LNCAP (cell line): ENCODE measurements around the gene EXOC3L4.

Experiments used
- TF ChIP-seq, protein P1 (sequence below): fragments of 450-650 bp; IDR thresholded peaks from 2 replicates; pipeline ENCODE4 v1.5.1; 2017; ENCODE audit warnings: mild to moderate bottlenecking

EXOC3L4 gene

DNA sequence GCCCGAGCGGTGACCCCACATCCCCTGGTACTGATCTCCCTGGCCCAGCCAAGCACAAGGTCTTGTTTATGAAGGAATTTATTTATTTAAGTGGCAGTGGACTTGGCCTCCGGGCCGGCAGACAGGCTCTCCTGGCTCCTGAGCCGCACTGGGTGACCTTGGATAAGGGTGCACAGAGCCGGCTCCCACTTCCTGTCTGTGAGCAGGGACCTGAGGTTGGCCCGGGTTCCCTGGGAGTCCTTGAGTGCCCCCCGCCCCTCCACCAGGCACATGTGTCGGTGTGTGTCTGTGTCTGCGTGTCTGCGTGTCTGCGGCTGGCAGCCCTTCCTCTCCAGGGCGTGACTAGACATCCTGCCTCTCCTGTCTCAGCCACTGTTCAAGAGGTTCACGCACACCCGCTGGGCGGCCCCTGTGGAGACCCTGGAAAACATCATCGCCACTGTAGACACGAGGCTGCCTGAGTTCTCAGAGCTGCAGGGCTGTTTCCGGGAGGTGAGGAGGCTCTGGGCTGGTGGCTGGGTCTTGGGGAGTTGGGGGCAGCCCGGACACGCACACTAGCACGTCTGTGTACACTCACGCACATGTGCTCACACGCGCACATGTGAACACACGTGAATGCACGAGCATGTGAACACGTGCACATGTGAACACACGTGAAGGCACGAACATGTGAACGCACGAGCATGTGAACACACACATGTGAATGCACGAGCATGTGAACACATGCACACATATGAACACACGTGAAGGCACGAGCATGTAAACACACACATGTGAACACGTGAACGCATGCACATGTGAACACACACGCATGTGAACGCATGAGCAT, 38.1 kb downstream of the EXOC3L4 start:
- TF ChIP-seq, protein P1, sequence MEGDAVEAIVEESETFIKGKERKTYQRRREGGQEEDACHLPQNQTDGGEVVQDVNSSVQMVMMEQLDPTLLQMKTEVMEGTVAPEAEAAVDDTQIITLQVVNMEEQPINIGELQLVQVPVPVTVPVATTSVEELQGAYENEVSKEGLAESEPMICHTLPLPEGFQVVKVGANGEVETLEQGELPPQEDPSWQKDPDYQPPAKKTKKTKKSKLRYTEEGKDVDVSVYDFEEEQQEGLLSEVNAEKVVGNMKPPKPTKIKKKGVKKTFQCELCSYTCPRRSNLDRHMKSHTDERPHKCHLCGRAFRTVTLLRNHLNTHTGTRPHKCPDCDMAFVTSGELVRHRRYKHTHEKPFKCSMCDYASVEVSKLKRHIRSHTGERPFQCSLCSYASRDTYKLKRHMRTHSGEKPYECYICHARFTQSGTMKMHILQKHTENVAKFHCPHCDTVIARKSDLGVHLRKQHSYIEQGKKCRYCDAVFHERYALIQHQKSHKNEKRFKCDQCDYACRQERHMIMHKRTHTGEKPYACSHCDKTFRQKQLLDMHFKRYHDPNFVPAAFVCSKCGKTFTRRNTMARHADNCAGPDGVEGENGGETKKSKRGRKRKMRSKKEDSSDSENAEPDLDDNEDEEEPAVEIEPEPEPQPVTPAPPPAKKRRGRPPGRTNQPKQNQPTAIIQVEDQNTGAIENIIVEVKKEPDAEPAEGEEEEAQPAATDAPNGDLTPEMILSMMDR, result no peak

DNA sequence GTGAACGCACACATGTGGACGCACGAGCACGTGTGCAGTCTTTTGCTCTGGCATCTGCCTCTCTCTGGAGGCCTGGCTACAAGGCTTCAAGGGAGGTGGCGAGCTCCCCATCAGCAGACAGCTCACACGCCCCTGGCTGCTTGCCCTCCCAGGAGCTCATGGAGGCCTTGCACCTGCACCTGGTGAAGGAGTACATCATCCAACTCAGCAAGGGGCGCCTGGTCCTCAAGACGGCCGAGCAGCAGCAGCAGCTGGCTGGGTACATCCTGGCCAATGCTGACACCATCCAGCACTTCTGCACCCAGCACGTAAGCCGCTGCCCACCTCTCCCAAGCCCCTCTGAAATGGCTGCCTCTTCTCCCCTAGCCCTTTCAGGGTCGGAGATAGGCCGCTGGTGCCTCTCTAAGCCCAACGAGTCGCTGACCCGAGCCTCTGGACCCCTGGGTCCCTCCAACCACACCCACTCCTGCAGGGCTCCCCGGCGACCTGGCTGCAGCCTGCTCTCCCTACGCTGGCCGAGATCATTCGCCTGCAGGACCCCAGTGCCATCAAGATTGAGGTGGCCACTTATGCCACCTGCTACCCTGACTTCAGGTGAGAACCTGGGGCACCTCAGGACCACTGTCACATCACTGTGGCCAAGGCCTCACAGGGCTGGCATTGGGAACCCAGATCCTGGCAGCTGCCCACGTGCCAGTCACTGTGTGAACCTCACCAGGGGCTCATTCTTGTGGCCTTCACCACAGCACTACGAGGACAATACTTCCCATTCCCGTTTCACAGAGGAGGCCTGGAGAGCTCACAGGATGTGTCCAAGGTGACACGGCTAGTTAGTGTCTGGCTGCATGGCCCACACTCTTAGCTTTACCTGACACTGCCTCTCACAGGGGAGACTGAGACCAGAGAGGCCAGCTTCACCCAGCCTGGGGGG, 39.0 kb downstream of the EXOC3L4 start:
- TF ChIP-seq, protein P1, result no peak

DNA sequence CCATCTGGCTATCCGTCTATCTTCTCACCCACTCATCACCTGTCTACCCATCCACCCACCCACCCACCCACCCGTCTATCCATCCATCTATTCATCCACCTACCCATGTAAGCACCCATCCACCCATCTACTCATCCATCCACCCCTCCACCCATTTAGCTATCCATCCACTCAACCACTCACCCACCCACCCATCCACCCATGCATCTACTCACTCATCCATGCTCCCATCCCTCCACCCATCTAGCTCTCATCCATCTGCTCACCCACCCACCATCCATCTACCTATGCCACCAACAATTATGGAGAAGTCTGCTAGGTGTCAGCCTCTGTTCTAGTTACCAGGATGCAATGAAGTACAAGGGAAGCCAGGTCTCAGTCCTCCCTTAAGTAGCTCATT, 39.9 kb downstream of the EXOC3L4 start:
- TF ChIP-seq, protein P1, result no peak

DNA sequence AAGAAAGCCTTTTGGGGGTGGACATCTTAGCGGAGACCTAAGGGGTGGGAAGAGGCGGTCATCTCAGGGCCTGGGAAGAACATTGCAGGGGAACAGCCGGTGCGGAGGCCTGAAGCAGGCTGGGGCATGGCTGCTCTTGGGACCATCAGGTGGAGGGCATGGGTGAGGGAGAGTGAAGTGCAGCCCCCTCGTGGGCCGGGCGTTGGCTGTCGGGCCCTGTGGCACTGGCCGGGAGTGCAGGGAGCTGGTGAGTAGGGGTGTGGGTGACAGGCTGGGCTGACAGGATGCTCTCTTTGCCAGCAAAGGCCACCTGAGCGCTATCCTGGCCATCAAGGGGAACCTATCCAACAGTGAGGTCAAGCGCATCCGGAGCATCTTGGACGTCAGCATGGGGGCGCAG, 40.4 kb downstream of the EXOC3L4 start:
- TF ChIP-seq, protein P1, result no peak

DNA sequence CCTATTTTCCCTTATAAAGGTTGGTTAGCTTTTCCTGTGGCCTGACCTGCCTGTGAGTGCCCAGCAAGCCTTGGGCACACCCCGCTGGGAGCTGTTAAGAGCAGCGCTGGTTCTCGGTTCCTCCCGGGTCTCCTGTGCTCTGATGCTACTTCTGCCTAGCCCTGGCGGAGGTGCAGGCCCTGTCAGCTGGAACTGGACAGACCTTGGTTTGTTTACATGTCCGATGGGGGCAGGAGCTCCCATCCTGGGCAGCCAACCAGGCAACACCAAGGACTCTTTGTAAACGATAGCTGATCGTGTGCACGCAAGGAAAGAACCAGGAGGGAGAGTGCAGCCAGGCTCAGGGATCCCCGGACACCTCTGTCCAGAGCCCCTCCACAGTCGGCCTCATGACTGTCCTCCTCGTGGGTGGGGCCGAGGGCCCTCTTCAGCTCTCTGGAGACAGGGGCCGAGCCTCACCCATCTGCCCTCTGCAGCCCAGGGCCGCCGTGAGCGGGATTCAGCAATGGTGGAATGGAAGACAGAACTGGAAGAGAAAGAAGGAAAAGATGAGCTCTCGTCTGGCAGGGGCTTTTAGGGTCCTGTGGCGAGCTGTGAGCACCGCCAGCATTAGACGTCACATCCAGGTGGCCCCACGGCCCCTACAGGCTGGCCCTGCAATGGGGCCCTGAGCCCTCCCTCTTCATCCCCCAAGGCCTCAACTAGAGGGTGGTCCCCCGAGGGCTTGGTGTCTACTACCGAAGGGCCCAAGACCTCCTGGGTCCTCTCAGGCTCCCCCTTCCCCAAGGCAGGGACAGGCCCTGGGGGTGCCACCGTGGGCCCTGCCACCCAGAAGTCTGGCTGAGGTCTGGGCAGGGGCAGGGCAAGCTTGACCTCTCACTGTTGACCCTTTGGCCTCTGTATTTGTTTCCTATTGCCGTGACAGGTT, 41.1 kb downstream of the EXOC3L4 start:
- TF ChIP-seq, protein P1, result no peak

DNA sequence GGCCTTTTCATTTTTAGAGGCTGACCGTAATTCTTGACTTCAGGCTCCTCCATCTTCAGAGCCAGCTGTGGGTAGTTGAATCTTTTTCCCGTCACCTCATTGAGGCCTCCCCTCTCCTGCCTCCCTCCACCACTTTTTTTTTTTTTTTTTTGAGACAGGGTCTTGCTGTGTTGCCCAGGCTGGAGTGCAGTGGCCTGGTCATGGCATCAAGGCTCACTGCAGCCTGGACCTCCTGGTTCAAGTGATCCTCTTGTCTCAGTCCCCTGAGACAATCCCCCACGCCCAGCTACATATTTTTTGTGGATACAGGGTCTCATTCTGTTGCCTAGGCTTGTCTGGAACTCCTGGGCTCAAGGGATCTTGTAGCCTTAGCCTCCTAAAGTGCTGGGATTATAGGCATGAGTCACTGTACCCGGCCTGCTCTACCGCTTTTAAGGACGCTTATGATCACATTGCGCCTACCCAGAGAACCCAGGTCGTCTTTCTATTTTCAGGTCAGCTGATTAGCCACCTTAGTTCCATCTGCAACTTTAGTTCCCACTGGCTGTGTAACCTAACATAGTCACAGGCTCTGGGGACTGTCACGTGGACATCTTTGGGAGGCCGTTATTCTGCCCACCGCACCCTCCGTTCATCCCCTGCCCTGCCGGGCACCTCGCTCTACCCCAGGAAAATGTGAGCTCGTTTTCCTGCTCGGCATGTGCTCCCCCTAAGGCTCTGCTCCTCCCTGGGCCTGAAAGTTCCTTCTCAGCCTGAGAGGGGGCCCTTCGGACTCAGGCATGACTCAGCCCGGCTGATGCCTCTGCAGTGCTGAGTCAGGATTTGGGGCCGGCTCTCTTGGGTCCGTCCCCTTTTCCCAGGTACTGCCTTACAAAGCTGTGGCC, 42.1 kb downstream of the EXOC3L4 start:
- TF ChIP-seq, protein P1, result no peak
